Parathyroid adenoma (tissue), 2 donors: ENCODE measurements around the gene DCHS1.

Experiments used
- H2AFZ ChIP-seq: fragments of 300-600 bp; sonication (generic); one replicate; pipeline ENCODE4 v1.7.0; 2017; ENCODE audit warnings: antibody characterized with exemption, mild to moderate bottlenecking
- H3K27ac ChIP-seq: fragments of 300-600 bp; sonication (generic); one replicate; pipeline ENCODE4 v1.7.0; 2017
- H3K27me3 ChIP-seq: fragments of 300-600 bp; sonication (generic); one replicate; pipeline ENCODE4 v1.7.0; 2017; ENCODE audit warnings: low read length; ENCODE audit not compliant: control insufficient read depth, insufficient read depth
- H3K36me3 ChIP-seq: fragments of 300-600 bp; sonication (generic); one replicate; pipeline ENCODE4 v1.7.0; 2017; ENCODE audit warnings: low read length; ENCODE audit not compliant: control insufficient read depth, insufficient read depth
- H3K4me1 ChIP-seq: fragments of 300-600 bp; sonication (generic); one replicate; pipeline ENCODE4 v1.7.0; 2017; ENCODE audit warnings: control low read depth
- H3K4me2 ChIP-seq: fragments of 300-600 bp; sonication (generic); one replicate; pipeline ENCODE4 v1.7.0; 2017; ENCODE audit warnings: low read length
- H3K4me3 ChIP-seq: fragments of 300-600 bp; sonication (generic); one replicate; pipeline ENCODE4 v1.7.0; 2017; ENCODE audit warnings: low read depth, low read length
- H3K79me2 ChIP-seq: fragments of 300-600 bp; sonication (generic); one replicate; pipeline ENCODE4 v1.7.0; 2017; ENCODE audit warnings: control low read depth
- H3K9ac ChIP-seq: fragments of 300-600 bp; sonication (generic); one replicate; pipeline ENCODE4 v1.7.0; 2017; ENCODE audit warnings: mild to moderate bottlenecking
- H3K9me3 ChIP-seq: fragments of 300-600 bp; sonication (generic); one replicate; pipeline ENCODE4 v1.7.0; 2017; ENCODE audit warnings: low read length; ENCODE audit not compliant: control insufficient read depth
- CTCF ChIP-seq: fragments of 300-600 bp; sonication (generic); IDR thresholded peaks from one replicate; pipeline ENCODE4 v1.7.0; 2017; ENCODE audit warnings: antibody characterized with exemption, mild to moderate bottlenecking
- donor health status: primary hyperparathyroidism.

The DCHS1 gene

DNA sequence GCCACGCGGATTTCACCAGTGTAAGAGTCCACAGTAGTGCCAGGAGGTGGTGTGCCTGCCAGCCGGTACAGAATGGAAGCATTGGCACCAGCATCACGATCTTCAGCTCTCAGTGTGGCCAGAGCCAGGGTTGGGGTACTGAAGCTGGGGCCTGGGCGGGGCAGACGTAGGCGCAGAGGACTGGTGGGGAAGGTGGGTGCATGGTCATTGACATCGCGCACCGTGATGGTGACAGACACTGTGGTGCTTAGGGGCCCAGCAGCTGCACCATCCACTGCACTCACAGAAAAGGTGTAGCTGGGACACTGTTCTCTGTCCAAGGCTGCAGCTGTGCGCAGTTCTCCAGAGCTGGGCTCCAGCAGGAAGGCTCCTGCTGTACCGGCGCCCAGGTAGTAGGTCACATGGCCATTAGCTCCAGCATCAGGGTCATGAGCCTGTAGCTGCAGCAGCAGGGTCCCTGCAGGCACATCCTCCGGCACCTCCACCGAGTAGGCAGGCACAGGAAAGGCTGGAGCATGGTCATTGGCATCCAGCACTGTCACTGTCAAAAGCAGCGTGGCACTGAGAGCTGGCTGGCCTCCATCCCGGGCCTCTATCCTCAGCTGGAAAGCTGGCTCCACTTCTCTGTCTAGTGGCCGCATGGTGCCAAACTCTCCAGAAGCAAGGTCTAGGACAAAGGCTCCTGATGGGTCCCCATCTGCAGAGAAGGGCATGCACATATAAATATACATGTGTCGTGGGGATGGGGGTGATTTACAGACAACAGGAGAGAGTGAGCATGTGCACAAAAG is 28.4 kb downstream of the DCHS1 start:
- Histone ChIP-seq H3K4me1 (no peaks in the 10 kb centered on the region), H3K27ac (no peak overlapping the region), H3K4me3 (no peak overlapping the region), H3K4me2 (no peak overlapping the region), H3K9me3 (no peaks in the 10 kb centered on the region), H2AFZ (no peak overlapping the region), H3K79me2 (no peaks in the 10 kb centered on the region), H3K27me3 (no peaks in the 10 kb centered on the region), H3K36me3 (no peaks in the 10 kb centered on the region), H3K9ac (no peak overlapping the region)
- TF ChIP-seq CTCF = no peak

- Histone ChIP-seq H3K4me3 (no peak overlapping the region), H3K4me1 (no peaks in the 10 kb centered on the region), H3K27me3 (no peaks in the 10 kb centered on the region), H3K4me2 (no peak overlapping the region), H3K9me3 (no peaks in the 10 kb centered on the region), H3K36me3 (no peaks in the 10 kb centered on the region), H3K79me2 (no peaks in the 10 kb centered on the region), H3K27ac (no peak overlapping the region), H3K9ac (no peak overlapping the region), H2AFZ (no peak overlapping the region)
- no peak for TF ChIP-seq CTCF
Measured at GRCh38 chr11:6625832-6626420, 29.7 kb downstream of the DCHS1 start.

- Histone ChIP-seq H3K27me3 (no peaks in the 10 kb centered on the region), H3K9ac (no peak overlapping the region), H3K79me2 (no peaks in the 10 kb centered on the region), H3K4me3 (no peak overlapping the region), H2AFZ (no peak overlapping the region), H3K4me2 (no peak overlapping the region), H3K36me3 (no peaks in the 10 kb centered on the region), H3K27ac (no peak overlapping the region), H3K4me1 (no peaks in the 10 kb centered on the region), H3K9me3 (no peaks in the 10 kb centered on the region)
- no peak for TF ChIP-seq CTCF
Measured at GRCh38 chr11:6625156-6625831, 30.3 kb downstream of the DCHS1 start.

- Histone ChIP-seq H3K4me1 (no peaks in the 10 kb centered on the region), H3K27ac (no peak overlapping the region), H3K9ac (no peak overlapping the region), H3K9me3 (no peaks in the 10 kb centered on the region), H3K79me2 (no peaks in the 10 kb centered on the region), H3K4me3 (no peak overlapping the region), H3K27me3 (no peaks in the 10 kb centered on the region), H2AFZ (no peak overlapping the region), H3K4me2 (no peak overlapping the region), H3K36me3 (no peaks in the 10 kb centered on the region)
- no peak for TF ChIP-seq CTCF
Measured at GRCh38 chr11:6623391-6624363, 31.9 kb downstream of the DCHS1 start.
